Right cardiac atrium (tissue), 5 donors: ENCODE measurements around the gene OR2T2. TPM values are rescaled to one million over a fixed set of nuclear protein-coding genes. Genes with fewer than 3 reads are reported as not detected.
"Not testable (repeated sequence)": the region's sequence is repeated elsewhere in the genome, so short reads cannot be mapped to it uniquely, and the experiment has no call there.

ENCODE experiments used
- ATAC-seq, 2 donors: fragments of 200-7000 bp; cut with Tn5 transposase; one replicate each; pipeline versions ENCODE4 v1.8.0 to v1.9.1; 2020; ENCODE audit warnings: moderate library complexity in 2 of 2, mild to moderate bottlenecking in 1 of 2
- DNase-seq, 3 donors: peaks; one replicate each; pipeline ENCODE4 v3.0.0-alpha.2; 2020
- H3K27ac ChIP-seq: one replicate; pipeline ENCODE4 v1.5.1; 2013; ENCODE audit warnings: mild to moderate bottlenecking, low read length, control low read depth, moderate library complexity
- H3K27me3 ChIP-seq: one replicate; pipeline ENCODE4 v1.6.1; 2013; ENCODE audit not compliant: control insufficient read depth, insufficient read depth
- H3K4me1 ChIP-seq: one replicate; pipeline ENCODE4 v1.6.1; 2013; ENCODE audit warnings: low read length; ENCODE audit not compliant: control insufficient read depth, insufficient read depth
- H3K4me3 ChIP-seq: one replicate; pipeline ENCODE4 v1.5.1; 2013; ENCODE audit warnings: low read length, control low read depth
- H3K9me3 ChIP-seq: one replicate; pipeline ENCODE4 v1.6.1; 2013; ENCODE audit warnings: low read length; ENCODE audit not compliant: control insufficient read depth
- WGBS: extraction: QIAGEN DNeasy Blood & Tissue Kit; methylation state at CpG from one replicate; pipeline ENCODE4 v1.1.7; 2013; 5-methylcytosine and 5-hydroxymethylcytosine counted together
- intact Hi-C, 4 donors: fragments of 100-400 bp; cut with DNase I; formaldehyde crosslinking; loops; one replicate each; pipeline versions ENCODE4 v1.11.0 to v1.14.0; 2022 to 2023
- polyA plus RNA-seq: library from polyadenylated mRNA; stranded (reverse); fragments of 200-250 nt; gene quantifications from one replicate; pipeline ENCODE4 v1.2.3, GENCODE V29; 2013
- total RNA-seq, 4 donors: library from RNA; stranded (reverse); fragmentation: NEBNext Ultra II Directional; extraction: Animal tissue kit (Norgen Biotek cat#: 25700); gene quantifications; one replicate each; pipeline ENCODE4 v1.2.1, GENCODE V29; 2021
- donor health status: healthy with polysubstance abuse.
- donor health status: DM: no; HTN: yes; CAD: no.
- donor health status: DM: no; HTN: no; CAD: no.
- donor health status: DM: no; HTN: yes; CAD: no; lungs with severe emphysema.
- donor health status: DM: yes; HTN: yes; CAD: no.

The OR2T2 gene
- total and polyA plus RNA-seq, 5 donors = not detected

- H3K4me1 ChIP-seq, H3K9me3 ChIP-seq, H3K27ac ChIP-seq, DNase-seq, ATAC-seq, intact Hi-C loops, H3K27me3 ChIP-seq, H3K4me3 ChIP-seq: not testable (repeated sequence)
- 79% methylated on average over 1 of the region's 2 CpGs for WGBS
Observed at GRCh38 chr1:248500305-248501035, 55.0 kb downstream of the OR2T2 start.

Other genes with a start within 250 kb of the OR2T2 start
- gene OR2M3, start 248.4 kb upstream of the OR2T2 start, total RNA-seq = not detected
- gene OR2M3, start 248.4 kb upstream of the OR2T2 start, polyA plus RNA-seq = not detected
- gene OR2M4, start 214.2 kb upstream of the OR2T2 start, total RNA-seq = not detected
- not detected for gene OR2M4, start 214.2 kb upstream of the OR2T2 start, polyA plus RNA-seq
- not detected for gene OR2T33, start 167.7 kb upstream of the OR2T2 start, total RNA-seq
- not detected for gene OR2T33, start 167.7 kb upstream of the OR2T2 start, polyA plus RNA-seq
- gene OR2T12, start 142.2 kb upstream of the OR2T2 start, total RNA-seq = not detected
- gene OR2T12, start 142.2 kb upstream of the OR2T2 start, polyA plus RNA-seq = not detected
- gene OR2M7, start 121.1 kb upstream of the OR2T2 start, total RNA-seq = not detected
- not detected for gene OR2M7, start 121.1 kb upstream of the OR2T2 start, polyA plus RNA-seq
- not detected for gene OR14C36, start 96.9 kb upstream of the OR2T2 start, total RNA-seq
- gene OR14C36, start 96.9 kb upstream of the OR2T2 start, polyA plus RNA-seq = not detected
- not detected for gene OR2T4, start 84.0 kb upstream of the OR2T2 start, total RNA-seq
- not detected for gene OR2T4, start 84.0 kb upstream of the OR2T2 start, polyA plus RNA-seq
- gene OR2T6, start 69.9 kb upstream of the OR2T2 start, total RNA-seq = not detected
- not detected for gene OR2T6, start 69.9 kb upstream of the OR2T2 start, polyA plus RNA-seq
- not detected for gene OR2T1, start 42.6 kb upstream of the OR2T2 start, total RNA-seq
- not detected for gene OR2T1, start 42.6 kb upstream of the OR2T2 start, polyA plus RNA-seq
- gene OR2T3, start 27.7 kb downstream of the OR2T2 start, total RNA-seq = not detected
- gene OR2T3, start 27.7 kb downstream of the OR2T2 start, polyA plus RNA-seq = not detected
- not detected for gene OR2T5, start 43.0 kb downstream of the OR2T2 start, total RNA-seq
- not detected for gene OR2T5, start 43.0 kb downstream of the OR2T2 start, polyA plus RNA-seq
- gene OR2G6, start 62.4 kb downstream of the OR2T2 start, total RNA-seq = not detected
- gene OR2G6, start 62.4 kb downstream of the OR2T2 start, polyA plus RNA-seq = not detected
- gene OR2T29, start 117.1 kb downstream of the OR2T2 start, total RNA-seq = not detected
- not detected for gene OR2T29, start 117.1 kb downstream of the OR2T2 start, polyA plus RNA-seq
- gene OR2T34, start 129.1 kb downstream of the OR2T2 start, total RNA-seq = not detected
- not detected for gene OR2T34, start 129.1 kb downstream of the OR2T2 start, polyA plus RNA-seq
- gene OR2T10, start 152.1 kb downstream of the OR2T2 start, total RNA-seq = not detected
- not detected for gene OR2T10, start 152.1 kb downstream of the OR2T2 start, polyA plus RNA-seq
- gene OR2T11, start 189.5 kb downstream of the OR2T2 start, total RNA-seq = not detected
- not detected for gene OR2T11, start 189.5 kb downstream of the OR2T2 start, polyA plus RNA-seq
- not detected for gene OR2T35, start 199.6 kb downstream of the OR2T2 start, total RNA-seq
- gene OR2T35, start 199.6 kb downstream of the OR2T2 start, polyA plus RNA-seq = not detected
- gene OR2T27, start 209.9 kb downstream of the OR2T2 start, total RNA-seq = not detected
- not detected for gene OR2T27, start 209.9 kb downstream of the OR2T2 start, polyA plus RNA-seq